ENCODE measurements around the gene SLC22A4. TPM values are rescaled to one million over a fixed set of nuclear protein-coding genes. Genes with fewer than 3 reads are reported as not detected.

SLC22A4 gene
- total RNA-seq, 4 donors from 2014 or later, result 0.11 to 0.79 (median 0.38) TPM; not detected in 1

- H3K27ac ChIP-seq, result no peak overlapping the region
- intact Hi-C loops (cut with DNase I), result no loop called here
- TF ChIP-seq CTCF (IDR thresholded peaks at IDR 0.05), result no peak
- TF ChIP-seq POLR2A (IDR thresholded peaks at IDR 0.05), result no peak
- no peaks in the 10 kb centered on the region for H3K9me3 ChIP-seq
- DNase-seq, result no peak
- H3K4me1 ChIP-seq, result peaks cover 0 to 22% (median 11%) of the 10 kb centered on the region in 3 donors
- no peaks in the 10 kb centered on the region for H3K27me3 ChIP-seq
- 78 to 88% methylated on average over 6 of the region's 6 CpGs for WGBS, 2 donors
- H3K36me3 ChIP-seq, result peaks cover 0 to 8% (median 0%) of the 10 kb centered on the region in 3 donors
- H3K4me3 ChIP-seq, result no peak overlapping the region
Observed at GRCh38 chr5:132277256-132277655, 16.9 kb upstream of the SLC22A4 start.

- WGBS, 2 donors, result 75 to 79% methylated on average over 5 to 6 of the region's 6 CpGs
- Histone ChIP-seq H3K9me3 (no peaks in the 10 kb centered on the region), H3K27me3 (no peaks in the 10 kb centered on the region), H3K27ac (no peak overlapping the region), H3K4me1 (peaks cover 0 to 14% (median 8%) of the 10 kb centered on the region in 3 donors), H3K4me3 (no peak overlapping the region), H3K36me3 (no peaks in the 10 kb centered on the region)
- DNase-seq, result no peak
- TF ChIP-seq POLR2A (IDR thresholded peaks at IDR 0.05), result no peak
- no peak for TF ChIP-seq CTCF (IDR thresholded peaks at IDR 0.05)
- intact Hi-C loops (cut with DNase I), result no loop called here
Observed at GRCh38 chr5:132277971-132278853, 16.0 kb upstream of the SLC22A4 start.

- no peak for TF ChIP-seq CTCF (IDR thresholded peaks at IDR 0.05)
- TF ChIP-seq POLR2A (IDR thresholded peaks at IDR 0.05), result no peak
- Histone ChIP-seq H3K27me3 (no peaks in the 10 kb centered on the region), H3K36me3 (no peaks in the 10 kb centered on the region), H3K27ac (no peak overlapping the region), H3K4me3 (no peak overlapping the region), H3K9me3 (no peaks in the 10 kb centered on the region), H3K4me1 (no peaks in the 10 kb centered on the region)
- intact Hi-C loops (cut with DNase I), result loop anchor here (10.0 kb wide), 1 partner anchor 95 kb away; no protein-coding TSS in a partner anchor
- 77 to 79% methylated on average over 2 to 3 of the region's 3 CpGs for WGBS, 2 donors
- no peak for DNase-seq
Observed at GRCh38 chr5:132279801-132280200, 14.4 kb upstream of the SLC22A4 start.

GRCh38 chr5:132280371-132281240, 13.6 kb upstream of the SLC22A4 start:
- 80 to 91% methylated on average over 5 of the region's 5 CpGs for WGBS, 2 donors
- intact Hi-C loops (cut with DNase I), result loop anchor here (10.0 kb wide), 1 partner anchor 94 kb away; no protein-coding TSS in a partner anchor
- H3K9me3 ChIP-seq, result no peaks in the 10 kb centered on the region
- TF ChIP-seq POLR2A (IDR thresholded peaks at IDR 0.05), result no peak
- TF ChIP-seq CTCF (IDR thresholded peaks at IDR 0.05), result no peak
- H3K27ac ChIP-seq, result no peak overlapping the region
- no peaks in the 10 kb centered on the region for H3K36me3 ChIP-seq
- H3K4me1 ChIP-seq, result no peaks in the 10 kb centered on the region
- H3K4me3 ChIP-seq, result no peak overlapping the region
- no peak for DNase-seq
- H3K27me3 ChIP-seq, result no peaks in the 10 kb centered on the region
